Activated CD8-positive, alpha-beta memory T cell treated with anti-CD3 and anti-CD28 coated beads for 24 hours (primary cell): ENCODE results near the gene VTA1.
"Not testable (repeated sequence)": the region's sequence is repeated elsewhere in the genome, so short reads cannot be mapped to it uniquely, and the experiment has no call there.

Experiments
- DNase-seq: peaks from one replicate; pipeline ENCODE4 v3.0.0-alpha.2; 2020

Gene VTA1

DNA sequence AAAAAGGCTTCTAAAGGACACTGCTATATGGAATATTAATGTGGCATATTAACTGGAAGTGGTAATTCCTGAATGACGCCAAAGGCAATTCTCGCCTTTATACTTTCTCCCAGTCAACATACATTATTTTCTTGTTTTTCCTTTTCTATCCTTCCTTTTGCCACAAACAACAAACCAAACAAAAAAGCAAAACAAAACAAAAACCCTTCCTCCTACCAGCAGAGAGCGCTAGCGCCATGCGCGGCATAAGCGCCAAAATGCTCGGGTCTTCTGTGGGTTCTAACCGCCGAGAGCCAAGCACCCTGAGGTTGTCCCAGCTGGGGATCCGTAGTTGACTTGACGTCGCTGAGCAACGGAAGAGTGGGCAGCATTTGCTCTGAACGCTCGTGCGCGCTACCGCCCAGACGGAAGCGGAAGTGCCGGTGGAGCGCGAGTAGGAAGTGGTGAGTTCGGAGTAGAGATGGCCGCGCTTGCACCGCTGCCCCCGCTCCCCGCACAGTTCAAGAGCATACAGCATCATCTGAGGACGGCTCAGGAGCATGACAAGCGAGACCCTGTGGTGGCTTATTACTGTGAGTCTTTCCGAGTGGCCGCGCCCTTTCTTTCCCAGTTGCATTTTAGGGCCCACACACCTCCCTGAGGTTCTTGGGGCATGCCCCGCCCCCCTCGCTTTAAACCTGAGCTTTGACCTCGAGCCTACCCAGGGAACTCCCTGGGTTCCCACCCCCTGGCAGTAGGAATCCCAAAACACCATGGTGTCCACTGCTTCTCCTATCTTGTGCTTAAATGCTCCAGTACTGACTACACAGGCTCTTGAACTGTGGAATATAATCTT is at the start of gene VTA1, which contains the start of gene NMBR:
Gene VTA1 (plus strand): TSS at position 436 of the 835 bp plus-strand sequence. CDS start 25 bp downstream, at position 461.
Gene NMBR (minus strand): TSS at position 295 of the 835 bp plus-strand sequence. CDS start 58,464 bp downstream, outside the sequence.
- peak; percentile 93 for DNase-seq

GRCh38 chr6:142104820-142105219 is 42.2 kb upstream of the VTA1 start:
- not testable (repeated sequence) for DNase-seq

DNA sequence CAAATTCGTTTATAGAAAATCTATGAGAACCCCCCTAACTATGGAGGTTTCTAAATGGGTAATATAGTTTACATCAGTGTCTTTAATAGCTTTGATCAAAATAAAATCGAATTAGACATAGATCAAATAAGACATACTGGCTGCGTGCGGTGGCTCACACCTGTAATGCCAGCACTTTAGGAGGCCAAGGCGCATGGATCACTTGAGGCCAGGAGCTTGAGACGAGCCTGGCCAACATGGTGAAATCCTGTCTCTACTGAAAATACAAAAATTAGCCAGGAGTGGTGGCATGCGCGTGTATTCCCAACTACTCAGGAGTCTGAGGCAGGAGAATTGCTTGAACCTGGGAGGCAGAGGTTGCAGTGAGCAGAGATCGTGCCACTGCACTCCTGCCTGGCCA is 36.2 kb upstream of the VTA1 start:
- not testable (repeated sequence) for DNase-seq

GRCh38 chr6:142112451-142113061 is 34.5 kb upstream of the VTA1 start:
- DNase-seq, result peak; percentile 83

DNA sequence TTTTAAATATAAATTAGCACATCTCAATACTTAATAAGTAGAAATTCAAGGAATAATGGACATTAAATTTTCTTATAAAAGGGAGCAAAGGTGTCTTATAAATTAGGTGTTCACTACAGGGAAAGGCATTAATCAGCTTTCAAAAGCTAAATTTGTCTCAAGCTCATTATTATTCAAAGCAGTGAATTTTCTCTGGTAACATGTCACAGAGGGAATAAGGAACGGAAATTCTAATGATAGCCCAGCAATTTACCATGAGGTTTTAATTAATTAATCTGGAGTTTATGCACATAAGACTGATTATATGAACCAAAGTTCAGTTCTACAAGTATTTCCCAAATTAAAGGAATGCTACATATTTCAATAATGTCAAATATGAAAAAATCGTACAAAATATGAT is 29.7 kb upstream of the VTA1 start:
- DNase-seq, result no peak

DNA sequence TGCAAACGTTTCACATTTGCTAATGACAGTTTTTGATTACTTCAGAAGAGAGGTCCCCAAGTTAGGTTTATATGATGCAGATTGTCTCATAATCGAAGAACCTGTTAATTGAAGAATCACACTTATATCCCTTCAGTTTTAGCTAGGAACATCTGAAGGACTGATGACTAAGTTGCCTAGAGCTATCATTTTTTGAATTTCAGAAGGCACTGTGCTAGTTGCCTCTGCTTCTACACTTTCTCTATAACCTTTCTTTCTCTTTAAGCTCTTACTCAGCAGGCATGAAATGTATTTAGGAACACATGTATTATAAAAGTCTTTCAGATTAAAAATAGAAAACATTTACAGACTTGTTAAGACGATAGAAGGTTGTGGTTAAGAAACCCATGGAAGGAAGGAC is 28.7 kb upstream of the VTA1 start:
- no peak for DNase-seq

GRCh38 chr6:142118925-142119324 is 28.1 kb upstream of the VTA1 start:
- DNase-seq, result no peak

DNA sequence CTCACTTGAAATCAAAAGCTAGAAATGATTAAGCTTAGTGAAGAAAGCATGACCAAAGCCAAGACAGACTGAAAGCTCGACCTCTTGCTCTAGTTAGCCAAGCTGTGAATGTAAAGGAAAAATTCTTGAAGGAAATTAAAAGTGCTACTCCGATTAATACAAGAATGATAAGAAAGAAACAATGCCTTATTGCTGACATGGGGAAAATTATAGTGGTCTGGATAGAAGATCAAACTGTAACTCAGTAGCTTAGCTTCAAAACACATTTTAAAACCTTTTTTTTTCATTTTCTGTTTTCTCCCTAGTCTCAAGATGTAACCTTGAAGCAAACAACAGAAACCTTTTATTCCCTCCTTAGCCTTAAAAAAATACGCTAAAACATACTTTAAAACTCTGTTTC is 25.7 kb upstream of the VTA1 start:
- no peak for DNase-seq

DNA sequence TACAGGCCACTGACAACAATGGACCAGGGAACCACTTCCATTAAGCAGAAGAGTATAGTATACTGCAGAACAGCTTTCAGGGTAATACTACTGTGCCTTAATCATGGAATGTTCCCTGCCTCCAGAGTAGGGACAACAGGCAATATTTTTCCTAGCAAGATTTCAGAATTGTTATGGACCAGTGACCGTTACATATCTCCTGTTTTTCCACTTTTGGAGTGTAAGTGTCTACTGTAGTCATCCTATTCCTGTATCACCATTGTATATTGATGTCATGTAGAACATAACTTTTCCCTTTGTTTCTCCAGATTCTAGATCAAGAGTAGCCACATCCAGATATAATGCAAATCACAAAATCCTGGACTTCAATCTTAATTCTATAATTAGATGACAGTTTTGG is 16.2 kb upstream of the VTA1 start:
- DNase-seq, result no peak

GRCh38 chr6:142132625-142133024 is 14.4 kb upstream of the VTA1 start, which contains the start of gene GJE1:
GJE1 (plus strand) TSS chr6:142132925; CDS start chr6:142133159, 234 bp downstream.
- no peak for DNase-seq

DNA sequence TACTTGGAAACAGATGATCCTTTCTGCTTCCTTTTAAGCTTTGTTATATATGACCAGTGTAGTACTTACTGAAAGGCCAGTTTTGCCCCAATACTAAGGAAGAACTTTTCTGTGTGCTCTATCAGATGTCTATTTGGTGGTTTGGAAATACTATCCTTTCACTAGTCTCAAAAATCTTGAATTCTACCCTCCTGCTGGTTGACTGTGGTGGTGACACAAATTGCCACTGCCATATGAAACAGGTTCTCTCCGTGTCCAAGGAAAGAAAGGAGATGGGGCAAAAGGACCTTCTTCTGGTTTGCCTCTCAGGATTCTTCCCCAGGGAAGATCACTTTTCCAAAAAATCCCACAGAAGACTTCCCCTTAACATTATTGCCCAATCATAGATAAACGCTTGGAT is 8.2 kb upstream of the VTA1 start:
- DNase-seq, result no peak

DNA sequence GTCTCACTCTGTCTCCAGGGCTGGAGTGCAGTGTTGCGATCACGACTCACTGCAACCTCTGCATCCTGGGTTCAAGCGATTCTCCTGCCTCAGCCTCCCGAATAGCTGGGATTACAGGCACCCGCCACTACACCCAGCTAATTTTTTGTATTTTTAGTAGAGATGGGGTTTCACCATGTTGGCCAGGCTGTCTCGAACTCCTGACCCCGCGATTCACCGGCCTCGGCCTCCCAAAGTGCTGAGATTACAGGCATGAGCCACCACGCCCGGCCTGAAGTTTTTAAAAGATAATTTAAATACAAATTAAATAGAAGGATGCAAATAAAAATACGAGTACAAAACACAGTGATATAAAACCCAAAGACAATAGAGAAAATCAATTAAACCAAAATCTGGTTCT is 5.5 kb upstream of the VTA1 start:
- DNase-seq, result not testable (repeated sequence)

GRCh38 chr6:142152746-142153145 is 5.7 kb downstream of the VTA1 start:
- DNase-seq, result no peak

- no peak for DNase-seq
Measured at GRCh38 chr6:142153196-142153595, 6.1 kb downstream of the VTA1 start.

- no peak for DNase-seq
Measured at GRCh38 chr6:142154336-142154735, 7.3 kb downstream of the VTA1 start.

- DNase-seq, result no peak
Measured at GRCh38 chr6:142155091-142155490, 8.0 kb downstream of the VTA1 start.

- no peak for DNase-seq
Measured at GRCh38 chr6:142155895-142156757, 9.1 kb downstream of the VTA1 start.

GRCh38 chr6:142156758-142157068 is 9.7 kb downstream of the VTA1 start:
- not testable (repeated sequence) for DNase-seq

DNA sequence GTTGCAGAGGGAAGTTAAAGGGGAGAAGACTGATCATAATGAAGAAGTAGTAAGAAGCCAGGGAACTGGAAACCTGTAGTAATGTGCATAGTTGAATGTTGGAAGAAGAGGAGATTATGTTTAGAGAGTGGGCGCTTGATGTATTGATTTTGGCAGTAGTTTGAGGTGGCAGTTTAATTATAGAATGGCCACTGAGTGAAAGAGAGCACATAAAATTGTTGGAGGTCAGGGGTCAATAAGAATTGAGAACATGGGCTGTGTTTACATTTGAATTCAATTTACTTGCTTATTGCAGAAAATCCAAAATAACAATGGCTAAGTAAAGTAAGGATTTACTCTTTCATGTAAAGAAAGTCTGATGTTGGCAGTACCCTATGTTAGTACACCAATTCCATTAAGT is 15.7 kb downstream of the VTA1 start:
- DNase-seq, result no peak

DNA sequence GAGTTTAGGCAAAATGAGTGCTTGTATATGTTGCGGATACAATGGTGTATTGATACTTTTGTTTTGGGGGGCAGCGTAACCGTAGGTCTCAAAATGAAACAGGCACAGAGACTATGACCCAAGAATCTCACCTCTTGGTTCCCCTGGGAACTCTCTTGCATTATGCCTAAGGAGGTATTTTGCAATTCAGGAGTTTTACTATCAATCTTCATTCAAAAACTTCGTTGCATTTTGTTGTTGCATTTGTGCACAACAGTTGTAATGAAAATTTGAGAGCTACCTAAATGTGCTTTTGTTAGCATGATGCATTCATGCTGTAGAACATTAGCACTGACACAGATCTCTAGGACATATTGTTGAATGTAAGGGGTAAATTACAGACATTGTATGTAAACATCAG is 18.2 kb downstream of the VTA1 start:
- no peak for DNase-seq

GRCh38 chr6:142167071-142167470 is 20.0 kb downstream of the VTA1 start:
- DNase-seq, result no peak

GRCh38 chr6:142167486-142167885 is 20.4 kb downstream of the VTA1 start:
- DNase-seq, result no peak

DNA sequence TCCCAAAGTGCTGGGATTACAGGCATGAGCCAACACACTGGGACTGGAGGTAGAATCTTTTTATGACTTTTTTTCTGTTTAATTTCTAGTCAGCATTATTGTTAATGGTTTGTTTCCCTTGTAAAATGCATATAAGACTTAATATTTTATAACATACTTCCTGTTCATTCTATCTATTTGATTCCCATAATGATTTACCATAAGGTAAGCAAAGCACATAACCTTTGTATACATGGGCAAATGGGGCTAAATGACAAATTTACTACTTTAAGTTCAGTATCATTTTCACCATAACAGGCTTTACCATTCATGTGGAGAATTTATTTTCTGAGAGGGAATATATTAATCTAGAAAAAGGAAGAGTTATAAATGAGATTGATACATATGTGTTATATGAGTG is 24.3 kb downstream of the VTA1 start:
- no peak for DNase-seq
